DMS79 (cell line): ENCODE measurements around the gene AMZ2.

Experiments
- DNase-seq: peaks from one replicate; lab custom pipeline; 2025; lab: John Stamatoyannopoulos, UW

AMZ2 gene

GRCh38 chr17:68290955-68291835 is 43.4 kb downstream of the AMZ2 start, which contains the start of the genes ARSG and SLC16A6:
ARSG (plus strand) TSS chr17:68291495; CDS start chr17:68307494, 15,999 bp downstream.
SLC16A6 (minus strand) TSS chr17:68291127; CDS start chr17:68278320, 12,807 bp downstream.
- no peak for DNase-seq

GRCh38 chr17:68291836-68292688 is 44.2 kb downstream of the AMZ2 start:
- no peak for DNase-seq

- no peak for DNase-seq
Observed at GRCh38 chr17:68292689-68293040, 44.8 kb downstream of the AMZ2 start.

GRCh38 chr17:68293490-68294195 is 45.8 kb downstream of the AMZ2 start:
- no peak for DNase-seq

GRCh38 chr17:68294196-68294555 is 46.3 kb downstream of the AMZ2 start:
- no peak for DNase-seq

- no peak for DNase-seq
Observed at GRCh38 chr17:68294617-68295016, 46.8 kb downstream of the AMZ2 start.

GRCh38 chr17:68295086-68295485 is 47.2 kb downstream of the AMZ2 start:
- no peak for DNase-seq

- DNase-seq, result no peak
Observed at GRCh38 chr17:68296217-68297191, 48.7 kb downstream of the AMZ2 start.

GRCh38 chr17:68297195-68297594 is 49.4 kb downstream of the AMZ2 start:
- no peak for DNase-seq

- no peak for DNase-seq
Observed at GRCh38 chr17:68298601-68299000, 50.8 kb downstream of the AMZ2 start.

GRCh38 chr17:68299817-68300216 is 52.0 kb downstream of the AMZ2 start:
- no peak for DNase-seq

- no peak for DNase-seq
Observed at GRCh38 chr17:68301438-68301959, 53.7 kb downstream of the AMZ2 start.

- no peak for DNase-seq
Observed at GRCh38 chr17:68302066-68302564, 54.3 kb downstream of the AMZ2 start.

GRCh38 chr17:68302666-68303065 is 54.8 kb downstream of the AMZ2 start:
- no peak for DNase-seq

- no peak for DNase-seq
Observed at GRCh38 chr17:68304706-68305105, 56.9 kb downstream of the AMZ2 start.

GRCh38 chr17:68305142-68305541 is 57.3 kb downstream of the AMZ2 start:
- DNase-seq, result no peak
